DMS79 treated with DMSO at 0.1 percent for 48 hours (cell line): ENCODE data around the gene PRKCA.

Source experiments
- DNase-seq: peaks from one replicate; lab custom pipeline; 2025; lab: John Stamatoyannopoulos, UW

The PRKCA gene

DNA sequence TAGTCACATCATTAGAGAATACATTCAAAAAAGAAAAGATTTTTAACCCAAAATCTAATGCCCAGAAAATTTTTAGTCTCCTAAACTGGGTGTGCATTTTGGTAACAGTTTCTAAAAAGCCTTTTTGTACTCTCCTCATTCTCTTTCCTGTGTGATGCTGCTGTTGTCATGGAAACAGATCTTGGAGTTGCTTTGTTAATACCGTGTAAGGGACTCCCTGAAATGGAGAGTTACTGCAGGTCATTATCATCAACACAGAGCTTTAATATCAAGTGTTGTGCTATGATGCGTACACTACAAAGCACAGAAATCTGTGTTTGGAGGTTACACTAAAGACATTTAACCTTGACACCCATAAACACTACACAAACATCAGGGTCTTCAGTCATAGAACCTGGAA lies 216.3 kb downstream of the PRKCA start:
- no peak for DNase-seq

DNA sequence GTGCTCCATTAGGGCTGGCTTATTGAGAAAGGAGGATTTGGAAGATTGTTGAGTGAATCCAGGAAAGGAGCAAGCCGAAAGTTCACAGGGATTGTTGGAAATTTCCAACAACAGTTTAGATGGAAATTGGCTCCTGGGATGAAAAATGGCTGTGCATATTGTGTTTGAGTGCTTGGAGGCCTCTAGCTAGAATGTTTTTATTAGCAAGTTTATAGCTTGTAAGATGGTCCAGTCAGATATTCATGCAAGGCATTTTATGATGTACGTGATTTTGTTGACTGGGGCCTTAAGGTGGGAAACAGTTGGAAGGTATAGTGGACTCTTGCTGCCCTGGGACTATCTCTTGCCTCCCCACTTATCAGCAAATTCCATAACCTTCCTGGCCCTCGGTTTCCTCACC lies 216.7 kb downstream of the PRKCA start:
- no peak for DNase-seq

DNA sequence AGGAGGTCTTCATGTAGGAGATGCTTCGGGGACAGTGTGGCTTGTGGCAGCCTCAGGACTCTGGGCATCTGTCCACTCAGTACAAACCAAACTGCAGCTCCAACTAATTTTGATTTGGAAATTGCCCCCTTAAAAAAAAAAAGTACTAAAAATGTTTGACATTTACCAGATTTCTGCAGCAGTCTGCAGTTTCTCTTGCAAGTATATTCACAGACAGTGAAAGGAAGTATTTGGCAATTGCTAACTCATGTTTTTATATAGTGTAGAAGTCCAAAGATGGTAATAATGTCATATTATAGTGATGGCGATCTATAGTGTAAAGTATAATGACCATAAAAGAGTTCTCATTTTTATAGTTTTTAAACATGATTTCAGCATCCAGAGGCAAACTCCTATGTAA lies 218.6 kb downstream of the PRKCA start:
- DNase-seq, result no peak

DNA sequence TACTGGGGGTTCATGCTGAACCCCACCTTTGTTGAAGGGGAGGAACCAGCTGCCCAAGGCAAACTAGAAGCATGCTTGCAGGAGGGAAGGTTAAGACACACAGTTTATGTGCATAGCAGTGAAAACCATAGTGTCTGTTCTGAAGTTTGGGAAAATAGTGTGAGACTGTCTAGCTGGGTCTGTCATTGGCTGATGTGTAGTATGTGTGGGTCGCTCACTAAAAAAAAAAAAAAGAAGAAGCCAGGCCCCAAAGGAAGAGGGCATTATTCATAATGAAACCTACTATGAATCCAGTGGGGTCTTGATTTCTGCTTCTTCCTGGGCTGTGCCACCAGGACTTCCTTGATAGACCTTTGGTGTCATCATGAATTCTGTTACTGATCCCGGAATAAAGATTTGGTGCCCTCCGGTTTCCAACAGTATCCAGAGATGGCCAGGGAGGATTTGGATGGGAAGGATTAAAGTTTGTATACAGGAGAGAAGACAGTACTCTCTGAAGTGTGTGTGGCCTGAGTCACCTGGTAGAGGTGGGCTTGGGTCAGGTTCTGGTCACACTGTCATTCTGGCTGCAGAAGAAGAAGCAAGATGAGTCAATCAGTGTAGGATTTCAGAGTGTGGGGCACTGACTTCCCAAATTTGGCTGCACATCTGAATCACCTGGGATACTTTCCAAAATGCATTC lies 220.3 kb downstream of the PRKCA start:
- no peak for DNase-seq

DNA sequence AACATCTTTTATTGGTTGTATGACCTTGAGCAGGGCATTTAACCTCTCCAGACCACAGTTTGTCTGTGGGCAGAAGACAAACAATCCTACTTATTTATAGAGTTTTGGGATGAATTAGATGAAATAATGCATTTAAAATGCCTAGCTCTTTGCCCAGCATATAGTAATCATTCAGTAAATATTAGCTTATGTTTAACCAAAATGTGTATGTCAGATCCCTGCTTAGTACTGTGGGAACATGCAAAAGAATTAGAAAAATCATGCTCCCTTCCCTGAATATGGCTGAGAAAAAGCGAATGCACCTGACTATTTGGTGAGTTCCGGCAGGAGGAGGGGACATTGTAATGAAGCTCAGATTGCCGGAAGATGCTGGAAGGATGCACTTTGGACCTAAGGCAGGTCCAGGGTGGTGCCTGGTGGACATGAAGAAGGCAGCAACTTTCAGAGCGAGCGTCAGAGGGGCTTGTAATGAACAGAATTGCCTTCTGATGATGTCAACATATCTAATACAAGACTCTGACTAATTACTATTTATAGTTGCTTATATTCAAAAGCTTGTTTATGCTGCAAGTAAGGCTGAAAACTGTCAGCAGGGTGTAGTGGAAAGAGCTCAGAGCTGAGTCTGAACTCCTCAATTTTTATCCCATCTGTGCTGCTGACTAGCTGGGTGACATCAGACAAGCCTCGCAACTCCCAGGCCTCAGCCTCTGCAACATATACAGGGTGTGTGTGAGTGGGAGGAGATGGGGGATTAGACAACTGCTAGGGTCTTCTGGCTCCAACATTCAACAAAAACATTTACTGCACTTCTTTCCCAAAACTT lies 221.2 kb downstream of the PRKCA start:
- DNase-seq, result no peak

DNA sequence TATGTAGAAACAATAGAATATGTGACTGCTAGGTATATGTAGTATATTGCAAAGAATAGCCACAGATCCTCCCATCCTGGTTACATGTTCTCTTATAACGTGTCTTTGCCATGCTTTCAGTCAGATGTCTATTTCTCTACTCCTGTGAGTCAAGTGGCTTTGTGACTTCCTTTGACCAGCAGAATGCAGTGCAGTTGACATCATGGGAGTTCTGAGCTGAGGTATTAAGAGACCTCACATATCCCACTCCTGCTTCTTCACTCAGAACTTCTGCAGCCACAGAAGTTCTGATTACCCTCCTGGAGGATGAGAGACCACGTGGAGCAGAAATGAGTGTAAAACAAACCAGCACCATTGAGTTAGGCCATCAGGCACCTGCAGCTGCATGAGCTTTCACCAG lies 222.5 kb downstream of the PRKCA start:
- no peak for DNase-seq

DNA sequence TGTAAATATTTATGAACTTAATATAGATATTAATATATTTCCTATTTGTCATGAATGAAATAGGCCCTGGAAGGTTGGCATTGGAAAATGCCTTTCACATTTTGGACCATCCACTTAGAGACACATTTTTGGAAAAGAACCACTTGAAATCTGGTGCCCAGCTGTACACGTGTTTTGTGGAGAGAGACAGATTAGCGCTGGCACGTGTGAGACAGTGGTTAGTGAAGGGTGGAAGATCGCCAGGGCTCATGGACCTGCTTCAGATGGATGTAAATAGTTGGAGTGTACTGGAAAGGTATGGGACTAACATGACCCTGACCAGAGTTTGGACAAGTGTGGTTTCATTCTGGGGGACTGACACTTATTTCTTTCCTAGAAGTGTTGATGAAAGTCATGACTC lies 222.9 kb downstream of the PRKCA start:
- no peak for DNase-seq

DNA sequence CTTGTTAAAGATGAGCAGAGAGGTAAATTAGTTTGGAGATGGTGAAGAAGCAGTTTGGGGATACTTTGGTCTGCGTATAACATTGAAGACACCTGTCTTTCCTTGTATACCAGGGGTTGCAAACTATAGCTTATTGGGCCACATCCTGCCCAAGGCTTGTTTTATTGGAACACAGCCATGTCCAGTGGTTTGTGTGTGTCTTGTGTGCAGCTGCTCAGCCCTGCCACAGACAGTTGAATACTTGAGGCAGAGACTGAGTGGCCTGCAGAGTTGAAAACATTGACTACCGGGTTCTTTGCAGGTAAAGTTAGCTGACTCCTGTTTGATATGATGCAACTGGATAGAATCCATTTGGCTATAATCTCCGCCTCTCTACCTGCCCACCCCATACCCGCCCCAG lies 224.4 kb downstream of the PRKCA start:
- DNase-seq, result no peak

DNA sequence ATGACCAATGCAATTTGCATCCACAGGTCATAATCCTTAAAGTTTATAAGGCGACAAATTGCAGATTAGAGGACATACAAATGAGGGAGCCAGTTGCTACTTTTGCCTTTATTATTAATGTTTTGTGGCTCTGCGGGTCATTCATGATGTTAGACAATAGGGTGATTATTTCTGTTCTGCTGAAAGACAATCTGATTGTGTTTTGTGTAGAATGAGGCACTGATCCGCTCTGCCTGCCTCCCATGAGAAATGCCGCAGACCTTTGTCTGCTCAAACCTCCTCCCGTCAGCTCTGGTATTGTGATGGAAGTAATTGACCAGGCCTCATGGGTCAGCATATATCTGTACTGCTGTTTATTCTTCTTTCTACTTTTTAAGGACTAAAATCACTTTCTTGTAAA lies 224.9 kb downstream of the PRKCA start:
- no peak for DNase-seq

DNA sequence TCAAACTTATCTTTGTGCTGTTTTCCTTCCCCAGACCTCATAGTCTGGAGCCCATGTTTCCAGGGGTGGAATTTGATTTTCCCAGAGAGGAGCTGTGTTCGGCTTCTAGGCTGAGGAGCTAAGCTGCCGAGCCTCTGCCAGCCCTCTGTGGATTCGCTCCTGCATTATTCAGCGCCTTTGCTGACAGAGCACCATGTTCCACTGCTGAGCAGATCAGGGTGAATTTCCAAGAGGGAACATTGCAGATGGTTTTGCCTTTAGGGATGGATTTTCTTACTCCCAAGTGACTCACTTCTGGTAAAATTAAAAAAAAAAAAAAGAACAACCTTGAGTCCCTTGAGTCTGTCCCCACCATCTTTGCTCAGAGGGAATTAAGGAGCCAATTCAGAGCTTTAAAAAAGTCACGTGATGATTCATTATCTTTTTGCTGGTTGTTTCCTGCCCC lies 229.5 kb downstream of the PRKCA start:
- no peak for DNase-seq

DNA sequence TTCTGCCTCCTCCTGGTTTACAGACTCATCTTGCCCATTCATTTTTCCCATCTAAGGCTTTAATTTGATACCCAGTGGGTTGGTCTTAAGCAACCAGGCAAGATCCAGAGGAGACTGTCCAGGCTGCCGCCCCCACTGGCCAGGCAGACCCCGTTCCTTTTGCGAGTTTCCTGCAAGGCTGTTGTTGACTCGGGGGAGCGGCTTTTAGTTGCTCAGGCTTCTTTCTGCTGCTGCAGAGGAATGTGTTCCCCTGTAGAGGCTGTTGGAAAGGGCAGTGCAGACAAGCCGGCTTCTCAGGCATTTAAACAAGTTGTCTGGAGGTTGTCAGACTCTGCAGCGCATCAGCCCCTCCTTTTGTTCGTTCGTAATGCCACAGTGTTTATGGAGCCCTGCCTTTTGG lies 231.2 kb downstream of the PRKCA start:
- no peak for DNase-seq

DNA sequence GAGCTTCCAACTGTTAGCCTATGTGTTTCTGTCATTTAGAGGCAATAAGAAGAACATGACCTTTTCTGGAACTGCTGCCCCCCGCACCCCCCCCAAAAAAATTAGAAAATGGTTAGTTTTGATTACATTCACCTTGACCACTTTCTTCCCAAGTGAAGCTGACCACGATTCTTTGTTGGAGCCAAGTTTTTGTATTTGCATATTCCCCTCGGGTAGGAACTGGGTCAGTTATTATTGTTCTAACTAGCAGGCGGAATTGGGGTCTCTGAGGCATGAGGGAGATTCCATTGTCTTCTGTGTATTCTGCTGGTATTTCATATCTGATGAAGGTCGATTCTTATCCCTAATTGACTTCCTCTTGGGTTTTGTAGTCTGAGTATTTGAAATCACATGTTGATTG lies 231.6 kb downstream of the PRKCA start:
- no peak for DNase-seq

DNA sequence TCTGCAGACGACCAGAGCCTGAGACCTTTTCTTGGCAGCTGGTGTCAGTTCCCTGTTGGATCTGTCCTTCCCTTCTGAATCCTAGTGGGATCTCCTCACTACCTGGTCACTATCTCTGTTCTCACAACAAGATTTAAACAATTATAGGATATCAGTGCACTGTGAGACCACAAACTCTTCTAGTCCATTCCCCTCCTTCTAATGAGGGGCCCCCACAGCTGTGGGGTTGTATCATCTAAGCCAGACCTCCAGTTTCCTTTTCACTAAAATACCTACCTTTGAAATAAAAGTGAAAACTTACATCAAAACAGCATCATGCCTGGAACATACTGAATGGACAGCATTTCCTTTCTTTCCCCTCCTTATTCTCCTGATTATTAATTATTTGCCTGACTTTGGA lies 233.2 kb downstream of the PRKCA start:
- DNase-seq, result no peak

DNA sequence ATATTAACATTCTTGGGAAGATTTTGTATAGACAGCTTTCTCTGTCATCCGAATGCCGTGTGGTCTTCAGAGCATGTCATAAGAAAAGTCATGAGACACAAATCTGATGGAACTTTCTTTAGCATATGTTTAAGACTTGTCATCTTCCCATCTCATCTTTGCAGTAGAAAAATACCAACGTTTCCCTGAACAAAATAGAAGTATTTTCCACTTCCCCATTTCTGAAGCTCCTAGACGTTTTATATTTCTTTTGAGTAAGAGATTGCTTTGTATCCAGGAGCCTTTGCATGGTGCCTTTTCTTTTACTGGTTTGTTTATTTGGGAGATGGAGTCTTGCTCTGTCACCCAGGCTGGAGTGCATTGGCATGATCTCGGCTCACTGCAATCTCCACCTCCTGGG lies 235.1 kb downstream of the PRKCA start:
- DNase-seq, result no peak

DNA sequence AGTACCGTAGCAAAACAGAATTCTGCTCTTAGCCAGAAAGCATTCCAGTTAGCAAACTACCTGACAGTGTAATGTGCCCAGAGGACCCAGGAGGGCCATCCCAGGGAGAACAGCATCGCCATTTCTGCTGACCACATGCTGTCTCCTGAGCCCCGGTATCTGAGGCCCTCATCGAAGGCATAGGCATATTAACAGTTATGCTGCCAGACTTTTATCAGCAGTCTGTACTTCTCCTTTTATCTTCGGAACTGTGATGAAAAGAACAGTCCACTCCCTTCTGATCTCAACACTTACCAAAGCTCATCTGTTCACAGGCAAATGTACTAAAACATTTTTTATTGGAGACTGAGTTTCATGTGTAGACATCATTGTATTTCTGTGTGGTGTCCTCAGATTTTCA lies 236.4 kb downstream of the PRKCA start:
- DNase-seq, result no peak

DNA sequence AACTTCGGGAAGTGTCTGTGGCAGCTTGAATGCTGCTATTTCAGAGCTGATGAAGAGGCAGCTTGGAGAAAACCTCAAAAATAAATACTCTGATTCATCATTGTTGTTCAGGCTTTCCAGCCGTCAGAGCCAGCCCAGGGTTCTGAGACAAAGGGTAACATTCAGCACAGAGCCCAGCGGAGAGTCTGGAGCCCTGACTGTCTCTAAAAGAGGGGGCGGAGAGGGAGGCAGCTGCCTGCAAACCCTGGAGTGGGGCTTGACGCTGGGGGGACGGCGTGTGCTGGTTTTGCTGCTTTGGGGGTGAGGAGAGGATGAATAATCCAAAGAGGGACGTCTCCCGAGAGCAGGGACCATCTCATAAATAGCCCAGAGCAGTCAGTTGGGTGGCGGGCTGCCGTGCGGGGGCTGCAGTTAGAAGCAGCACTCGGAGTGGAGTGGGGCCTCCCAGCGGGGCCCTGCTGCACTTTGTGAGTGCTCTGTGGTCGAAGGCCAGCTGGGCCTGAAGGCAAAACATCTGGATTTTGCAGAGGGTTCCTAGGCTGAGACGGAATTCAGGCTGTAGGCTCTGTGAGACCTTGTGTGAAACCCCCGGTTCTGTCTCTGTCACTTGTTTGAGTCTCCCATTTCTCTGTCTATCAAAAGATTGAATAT lies 237.8 kb downstream of the PRKCA start:
- no peak for DNase-seq

DNA sequence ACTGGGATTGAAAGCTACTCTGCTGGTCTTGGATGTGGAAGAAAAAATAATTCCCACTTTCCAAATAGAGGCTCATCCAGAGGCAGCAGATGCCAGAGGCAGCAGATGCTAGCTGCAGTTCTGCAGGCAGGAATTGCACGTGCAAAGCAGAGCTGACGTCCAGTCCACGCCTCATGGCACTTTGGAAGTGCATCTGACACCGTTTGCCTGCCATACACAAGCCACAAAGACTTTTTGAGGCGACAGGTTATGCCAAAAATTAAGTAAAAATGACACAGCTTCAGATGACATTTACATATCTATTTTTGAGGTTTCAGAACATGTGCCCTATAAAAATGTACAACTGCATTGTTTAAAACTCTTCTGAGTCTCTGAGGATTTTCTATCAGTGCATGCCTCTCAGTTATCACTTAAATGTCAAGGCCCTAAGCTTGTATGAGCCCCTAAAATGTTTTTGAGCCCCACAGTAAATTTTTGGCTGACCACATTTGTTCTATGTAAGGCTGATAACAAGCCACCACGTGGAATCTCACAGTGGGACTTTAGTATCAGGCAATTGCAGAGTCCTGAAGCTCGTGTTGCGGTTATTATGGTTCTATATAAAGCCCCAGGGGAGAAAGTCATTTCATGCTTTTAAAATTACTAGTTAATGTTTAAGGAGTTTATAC lies 239.2 kb downstream of the PRKCA start:
- DNase-seq, result no peak

DNA sequence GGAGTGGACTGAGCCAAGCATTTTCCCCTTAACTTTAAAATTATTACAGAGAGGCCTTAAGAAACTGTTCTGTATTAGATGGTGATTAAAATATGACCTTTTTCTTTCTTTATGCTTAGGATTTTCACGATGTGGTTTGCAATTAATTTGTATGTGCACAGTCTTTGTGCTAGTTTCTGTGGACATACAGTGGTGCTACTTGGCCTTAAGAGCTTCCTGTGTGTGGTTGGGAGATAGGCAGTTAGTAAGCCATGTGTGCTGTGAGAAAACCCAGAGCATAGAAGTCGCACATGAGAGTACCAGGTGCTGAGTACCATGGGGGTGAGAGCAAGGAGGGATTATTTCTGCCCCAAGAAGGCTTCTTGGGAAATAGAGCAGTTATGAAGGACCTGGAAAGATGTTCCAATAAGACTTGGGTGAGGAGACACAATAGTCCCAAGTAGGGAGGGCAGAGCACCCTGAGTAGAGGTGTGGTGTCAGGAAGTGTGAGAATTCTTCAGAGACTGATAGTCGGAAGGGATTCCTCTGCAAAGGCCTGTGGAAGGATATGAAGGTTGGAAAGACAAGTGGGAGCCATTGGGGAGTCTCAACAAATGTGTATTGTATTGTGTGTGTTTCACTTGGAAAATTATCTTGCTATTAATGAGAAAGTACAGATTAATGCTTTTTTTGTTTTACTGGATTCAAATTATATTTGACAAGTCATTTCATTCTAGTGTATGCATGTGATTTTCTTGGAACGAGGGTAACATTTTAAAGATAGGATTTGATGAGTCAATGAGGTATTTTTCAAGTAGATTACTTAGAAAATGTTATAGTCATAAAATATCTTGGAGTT lies 239.9 kb downstream of the PRKCA start:
- DNase-seq, result no peak

DNA sequence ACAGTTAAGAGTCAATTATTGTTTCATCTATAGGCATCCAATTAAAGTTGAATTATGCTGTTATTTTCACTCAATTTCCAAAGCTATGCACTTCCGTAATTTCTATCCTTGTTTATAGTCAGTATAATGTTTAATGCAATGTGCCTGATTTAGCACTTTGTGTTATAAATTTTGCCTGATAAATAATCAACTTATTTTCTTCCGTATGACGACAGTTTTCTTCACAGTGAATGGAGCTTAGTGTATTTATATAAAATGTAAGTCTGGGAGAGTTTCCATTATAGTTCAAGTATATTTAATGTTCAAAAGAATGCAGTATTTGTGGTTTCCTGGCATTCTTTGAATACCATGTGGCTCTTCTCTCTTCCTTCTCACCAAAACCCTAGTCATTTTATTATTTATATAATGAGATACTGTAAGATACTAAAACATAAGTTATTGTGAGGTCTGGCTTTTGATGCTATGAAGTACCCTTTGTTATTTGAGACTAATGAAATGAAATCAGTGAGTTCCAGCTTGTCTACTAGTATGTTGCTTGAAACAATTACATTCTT lies 240.6 kb downstream of the PRKCA start:
- DNase-seq, result no peak

DNA sequence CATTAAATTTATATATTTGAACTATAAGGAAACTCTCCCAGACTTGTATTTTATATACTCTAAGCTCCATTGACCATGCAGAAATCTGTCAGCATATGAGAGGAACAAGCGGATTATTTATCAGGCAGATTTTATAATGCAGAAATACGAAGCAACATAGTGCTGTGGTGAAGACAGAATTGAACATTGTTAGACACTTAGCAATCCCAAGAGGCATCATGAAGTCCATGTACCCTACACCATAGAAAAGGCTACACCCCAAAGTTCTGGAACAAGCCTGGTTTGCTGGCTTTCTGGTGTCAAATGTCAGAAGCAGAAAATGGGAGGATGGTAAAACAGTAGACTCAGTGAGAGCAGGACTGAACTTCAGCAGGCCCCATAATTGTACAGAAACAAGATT lies 241.1 kb downstream of the PRKCA start:
- no peak for DNase-seq

DNA sequence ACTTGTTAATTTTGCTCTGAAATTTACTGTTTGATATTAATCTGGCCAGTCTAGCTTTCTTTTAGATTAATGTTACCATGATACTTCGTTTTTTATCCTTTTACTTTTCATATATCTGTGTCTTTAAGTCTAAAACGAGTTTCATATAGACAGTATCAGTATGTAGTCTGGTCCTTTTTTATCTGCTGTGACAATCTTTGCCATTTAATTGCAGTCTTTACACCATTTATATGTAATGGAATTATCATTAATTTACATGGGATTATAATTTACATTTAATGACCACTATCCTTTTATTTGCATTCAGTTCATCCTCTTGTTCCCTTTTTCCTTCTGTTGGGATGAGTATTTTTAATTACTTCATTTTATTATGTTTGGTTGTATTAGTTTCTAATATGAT lies 243.5 kb downstream of the PRKCA start:
- DNase-seq, result no peak
